ENCODE measurements around the gene CHRM4.

The CHRM4 gene

DNA sequence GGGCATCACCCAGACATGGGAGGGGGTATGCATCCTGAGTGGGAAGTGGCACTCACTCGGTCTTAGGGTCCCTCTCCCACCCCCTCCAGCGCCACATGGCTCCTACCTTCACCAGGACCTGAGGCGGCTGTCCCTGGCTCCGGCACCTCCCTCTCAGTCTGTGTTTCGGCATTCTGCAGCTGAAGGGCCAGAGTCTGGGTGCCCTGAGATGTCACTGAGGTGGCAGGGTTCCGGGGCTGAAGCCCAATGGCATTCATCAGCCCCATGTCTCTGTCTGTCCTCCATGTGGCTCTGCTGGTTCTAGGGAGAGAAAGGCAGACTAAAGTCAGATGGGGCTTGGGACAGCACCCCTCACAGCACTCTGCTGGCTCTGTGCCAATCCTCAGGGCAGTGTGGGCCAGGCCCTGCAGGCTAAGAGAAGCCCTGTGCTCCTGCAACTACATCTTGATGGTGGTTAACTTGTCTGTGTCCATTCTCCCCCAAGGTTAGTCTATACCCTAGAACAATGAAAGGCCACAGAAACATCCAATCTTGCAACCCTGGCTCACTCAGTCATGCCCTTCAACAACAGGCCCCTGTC is 16.9 kb upstream of the CHRM4 start:
- in situ Hi-C loops (cut with MboI; ENCODE audit: low pct_unique_long_range_greater_than_20kb, low sequenced_read_pairs, unreplicated experiment): no loop called here
- DNase-seq (ENCODE audit: low spot score): no peak
- TF ChIP-seq, protein P1, sequence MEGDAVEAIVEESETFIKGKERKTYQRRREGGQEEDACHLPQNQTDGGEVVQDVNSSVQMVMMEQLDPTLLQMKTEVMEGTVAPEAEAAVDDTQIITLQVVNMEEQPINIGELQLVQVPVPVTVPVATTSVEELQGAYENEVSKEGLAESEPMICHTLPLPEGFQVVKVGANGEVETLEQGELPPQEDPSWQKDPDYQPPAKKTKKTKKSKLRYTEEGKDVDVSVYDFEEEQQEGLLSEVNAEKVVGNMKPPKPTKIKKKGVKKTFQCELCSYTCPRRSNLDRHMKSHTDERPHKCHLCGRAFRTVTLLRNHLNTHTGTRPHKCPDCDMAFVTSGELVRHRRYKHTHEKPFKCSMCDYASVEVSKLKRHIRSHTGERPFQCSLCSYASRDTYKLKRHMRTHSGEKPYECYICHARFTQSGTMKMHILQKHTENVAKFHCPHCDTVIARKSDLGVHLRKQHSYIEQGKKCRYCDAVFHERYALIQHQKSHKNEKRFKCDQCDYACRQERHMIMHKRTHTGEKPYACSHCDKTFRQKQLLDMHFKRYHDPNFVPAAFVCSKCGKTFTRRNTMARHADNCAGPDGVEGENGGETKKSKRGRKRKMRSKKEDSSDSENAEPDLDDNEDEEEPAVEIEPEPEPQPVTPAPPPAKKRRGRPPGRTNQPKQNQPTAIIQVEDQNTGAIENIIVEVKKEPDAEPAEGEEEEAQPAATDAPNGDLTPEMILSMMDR (IDR thresholded peaks at IDR 0.05; ENCODE audit: extremely low read depth, insufficient read depth, missing control alignments): no peak

DNA sequence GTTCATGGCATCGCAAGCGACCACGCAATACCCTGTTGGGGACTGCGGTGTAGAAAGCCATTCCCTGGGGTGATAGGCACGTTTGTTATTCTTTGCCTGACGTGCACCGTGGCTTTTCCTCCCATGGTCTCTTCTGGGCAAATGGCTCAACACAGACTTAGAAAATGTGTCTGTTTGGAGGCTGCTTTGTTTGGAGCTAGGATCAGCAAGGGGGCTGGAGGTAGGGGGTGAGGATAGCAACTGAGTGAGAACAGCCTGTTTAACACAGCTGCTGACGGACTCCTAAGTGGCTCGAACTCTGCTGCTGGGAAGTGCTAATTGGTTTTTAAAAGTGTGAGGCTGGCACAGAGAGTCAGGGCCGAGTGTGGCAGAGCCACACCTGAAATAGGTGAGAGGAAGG is 16.1 kb upstream of the CHRM4 start:
- TF ChIP-seq, protein P1 (IDR thresholded peaks at IDR 0.05; ENCODE audit: extremely low read depth, insufficient read depth, missing control alignments): no peak
- in situ Hi-C loops (cut with MboI; ENCODE audit: low pct_unique_long_range_greater_than_20kb, low sequenced_read_pairs, unreplicated experiment): no loop called here
- no peak for DNase-seq (ENCODE audit: low spot score)

DNA sequence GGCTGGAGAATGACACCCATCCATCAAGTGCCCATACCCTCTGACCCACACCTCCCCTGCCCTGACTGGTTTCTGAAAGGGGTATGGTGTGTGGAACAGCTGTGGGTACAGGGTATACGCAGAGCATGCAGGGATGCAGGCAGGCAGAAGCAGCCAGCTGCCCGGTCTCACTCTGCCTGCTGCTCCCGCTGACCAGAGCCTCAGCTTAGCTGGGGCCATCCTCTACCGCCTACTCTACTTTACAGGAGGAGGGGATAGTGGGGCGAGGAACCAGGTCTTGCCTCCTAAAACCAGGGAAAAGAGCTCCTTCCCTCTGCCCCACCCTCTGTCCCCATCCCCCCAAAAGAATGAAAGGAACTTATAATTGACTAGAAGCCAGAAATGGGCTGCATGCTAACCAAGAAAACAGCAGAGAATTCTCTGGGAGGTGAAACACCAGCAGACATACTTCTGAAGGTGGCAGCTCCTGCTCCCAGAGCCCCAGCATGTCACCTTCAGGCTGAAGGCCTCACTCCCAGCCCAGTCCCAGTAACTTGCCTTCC is 13.0 kb upstream of the CHRM4 start:
- TF ChIP-seq, protein P1 (IDR thresholded peaks at IDR 0.05; ENCODE audit: extremely low read depth, insufficient read depth, missing control alignments): no peak
- in situ Hi-C loops (cut with MboI; ENCODE audit: low pct_unique_long_range_greater_than_20kb, low sequenced_read_pairs, unreplicated experiment): no loop called here
- DNase-seq (ENCODE audit: low spot score): no peak

DNA sequence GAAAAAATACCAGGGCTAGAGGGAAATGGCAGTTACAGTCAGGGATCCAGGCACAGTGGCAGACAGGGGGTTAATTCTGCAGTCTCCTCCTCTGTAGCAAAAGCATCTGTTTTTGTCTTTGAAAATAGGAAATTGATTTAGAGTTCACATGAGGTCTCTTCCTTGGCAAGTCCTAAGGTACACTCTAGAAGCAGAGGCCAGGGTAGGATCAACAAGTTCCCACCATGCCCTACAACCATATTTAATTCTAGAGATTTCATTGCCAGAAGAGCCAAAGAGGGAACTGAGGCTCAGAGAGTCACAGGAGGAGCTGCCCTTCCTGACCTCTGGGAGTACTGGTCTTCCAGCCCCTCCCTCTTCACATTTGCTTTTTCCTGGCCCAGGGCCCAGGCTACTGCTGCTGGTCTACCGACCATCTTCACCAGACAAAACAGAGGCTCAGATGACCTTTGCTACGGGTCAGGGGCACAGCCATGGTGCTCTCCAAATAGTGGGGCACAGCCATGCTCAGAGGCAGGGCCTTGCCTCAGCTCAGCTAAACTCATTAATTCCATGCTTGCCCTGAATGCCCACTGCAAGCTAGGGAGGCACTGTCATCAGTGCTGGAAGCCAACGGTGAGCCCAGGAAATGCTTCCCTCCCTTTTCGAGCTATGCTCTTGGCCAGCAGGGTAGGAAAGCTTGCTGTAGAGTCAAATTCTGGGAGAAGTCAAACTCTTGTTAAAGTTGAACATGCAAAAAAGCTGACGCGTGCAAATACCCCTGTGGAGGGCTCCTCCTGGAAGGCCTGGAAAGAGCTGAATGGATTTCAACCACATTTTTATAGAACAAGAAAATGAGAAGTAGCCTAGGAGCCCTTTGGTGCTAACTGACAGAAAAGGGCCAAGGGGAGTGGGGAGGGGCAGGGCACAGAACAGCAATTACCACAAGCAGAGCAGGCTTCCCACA is 11.7 kb upstream of the CHRM4 start:
- TF ChIP-seq, protein P1 (IDR thresholded peaks at IDR 0.05; ENCODE audit: extremely low read depth, insufficient read depth, missing control alignments): no peak
- no peak for DNase-seq (ENCODE audit: low spot score)
- in situ Hi-C loops (cut with MboI; ENCODE audit: low pct_unique_long_range_greater_than_20kb, low sequenced_read_pairs, unreplicated experiment): no loop called here

DNA sequence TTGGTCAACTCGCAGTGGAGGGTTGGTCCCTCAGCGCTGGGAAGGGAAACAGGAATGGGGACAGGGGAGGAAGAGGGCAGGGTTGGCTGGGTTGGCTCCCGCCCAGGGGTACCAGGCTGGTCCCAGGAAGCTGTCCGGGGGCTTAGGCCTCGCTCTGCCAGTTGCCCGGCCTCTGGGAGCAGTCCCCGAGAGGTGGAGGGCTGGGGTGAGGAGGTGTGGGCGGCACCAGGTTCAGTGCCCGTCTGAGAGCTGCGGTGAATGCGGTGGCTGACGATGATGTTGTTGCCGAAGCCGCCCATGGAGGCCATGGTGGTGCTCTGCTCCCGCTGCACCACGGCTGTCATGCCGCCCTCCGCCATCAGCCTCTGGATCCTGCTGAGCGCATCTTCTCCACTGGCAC is 6.0 kb upstream of the CHRM4 start:
- no peak for DNase-seq (ENCODE audit: low spot score)
- TF ChIP-seq, protein P1 (IDR thresholded peaks at IDR 0.05; ENCODE audit: extremely low read depth, insufficient read depth, missing control alignments): no peak
- in situ Hi-C loops (cut with MboI; ENCODE audit: low pct_unique_long_range_greater_than_20kb, low sequenced_read_pairs, unreplicated experiment): loop anchor here (10.0 kb wide), 1 partner anchor 137 kb away; no protein-coding TSS in a partner anchor

DNA sequence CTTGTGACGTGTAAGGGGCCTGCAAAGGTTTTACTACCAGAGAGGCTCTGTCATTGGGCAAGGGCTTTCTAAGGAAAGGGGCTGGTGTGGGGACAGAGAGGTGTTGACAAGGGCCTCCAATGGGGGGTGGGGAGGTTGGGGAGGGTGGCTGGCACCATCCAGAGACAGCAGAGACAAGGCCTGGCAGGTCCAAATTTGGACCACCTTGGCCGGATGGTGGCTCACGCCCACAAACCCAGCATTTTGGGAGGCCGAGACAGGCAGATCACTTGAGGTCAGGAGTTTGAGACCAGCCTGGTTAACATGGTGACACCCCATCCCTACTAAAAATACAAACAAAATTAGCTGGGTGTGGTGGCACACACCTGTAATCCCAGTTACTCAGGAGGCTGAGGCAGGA is 2.2 kb upstream of the CHRM4 start:
- DNase-seq (ENCODE audit: low spot score): no peak
- TF ChIP-seq, protein P1 (IDR thresholded peaks at IDR 0.05; ENCODE audit: extremely low read depth, insufficient read depth, missing control alignments): no peak
- in situ Hi-C loops (cut with MboI; ENCODE audit: low pct_unique_long_range_greater_than_20kb, low sequenced_read_pairs, unreplicated experiment): loop anchor here (10.0 kb wide), 1 partner anchor 141 kb away; no protein-coding TSS in a partner anchor
